Vagina (tissue), 2 donors: ENCODE results near the gene LHFPL3. TPM values are rescaled to one million over a fixed set of nuclear protein-coding genes. Genes with fewer than 3 reads are reported as not detected.

Experiments used
- DNase-seq, 2 donors: peaks; one replicate each; pipeline ENCODE4 v3.0.0-alpha.2; 2017; ENCODE audit errors: extremely low spot score in 2 of 2
- H3K27ac ChIP-seq: fragments of 200-600 bp; sonication (generic); one replicate; pipeline ENCODE4 v1.5.1; 2019
- H3K27me3 ChIP-seq: fragments of 200-600 bp; sonication (generic); one replicate; pipeline ENCODE4 v1.5.1; 2019
- H3K36me3 ChIP-seq, 2 donors: fragments of 200-600 bp; sonication (generic); one replicate each; pipeline ENCODE4 v1.5.1; 2017 to 2019
- H3K4me1 ChIP-seq: fragments of 200-600 bp; sonication (generic); one replicate; pipeline ENCODE4 v1.5.1; 2019
- H3K4me3 ChIP-seq, 2 donors: fragments of 200-600 bp; sonication (generic); 1 replicate in 1 of 2; 2 replicates in 1 of 2; pipeline ENCODE4 v1.5.1; 2016 to 2019
- H3K9me3 ChIP-seq: fragments of 200-600 bp; sonication (generic); one replicate; pipeline ENCODE4 v1.5.1; 2019
- POLR2A ChIP-seq, 2 donors: fragments of 450-650 bp; IDR thresholded peaks; one replicate each; pipeline ENCODE4 v1.6.1; 2017; ENCODE audit warnings: antibody characterized with exemption in 2 of 2, mild to moderate bottlenecking in 2 of 2, moderate library complexity in 2 of 2
- POLR2AphosphoS5 ChIP-seq, 2 donors: sonication (generic); formaldehyde crosslinking; IDR thresholded peaks; one replicate each; pipeline ENCODE4 v1.9.0; 2017; ENCODE audit warnings: antibody characterized with exemption in 2 of 2, mild to moderate bottlenecking in 2 of 2, low read depth in 1 of 2; ENCODE audit not compliant: insufficient read depth in 1 of 2
- intact Hi-C: fragments of 100-400 bp; cut with DNase I; formaldehyde crosslinking; loops from one replicate; pipeline ENCODE4 v1.15.1; 2023
- total RNA-seq: library from RNA; depleted of rRNA; stranded (reverse); fragments of >200 nt; gene quantifications from one replicate; pipeline ENCODE4 v1.2.3, GENCODE V29; 2016
- TF ChIP-seq, protein P1 (sequence below), 3 experiments: fragments of 450-650 bp in 2 of 3; fragments of 200-600 bp in 1 of 3; sonication (generic) in 1 of 3; IDR thresholded peaks; one replicate each; pipeline ENCODE4 v1.5.1; 2017 to 2019; ENCODE audit warnings: antibody characterized with exemption in 3 of 3, mild to moderate bottlenecking in 2 of 3, moderate library complexity in 2 of 3

Gene LHFPL3
- total RNA-seq, 1 donor from 2014 or later = not detected

DNA sequence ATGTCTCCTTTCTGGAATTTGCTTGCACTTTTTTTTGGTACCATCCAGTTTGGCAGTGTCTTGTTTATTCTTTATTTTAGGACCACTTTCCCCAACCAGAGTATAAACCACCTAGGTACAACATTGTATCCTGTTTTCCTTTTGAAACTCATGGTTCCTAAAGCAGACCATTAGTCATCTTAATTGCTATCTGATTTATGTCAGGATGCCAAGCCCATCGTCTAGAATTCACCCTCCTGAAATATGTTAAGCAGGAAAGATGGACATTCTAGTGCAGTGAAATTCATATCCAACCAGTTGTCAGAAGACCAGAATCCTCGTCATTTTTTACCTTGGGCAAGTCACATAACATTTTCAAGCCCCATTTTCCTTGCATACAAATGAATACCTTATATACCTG lies 462.0 kb downstream of the LHFPL3 start:
- Histone ChIP-seq H3K27me3 (no peaks in the 10 kb centered on the region), H3K4me1 (no peaks in the 10 kb centered on the region), H3K27ac (no peak overlapping the region), H3K9me3 (no peaks in the 10 kb centered on the region), H3K4me3 (no peak overlapping the region), H3K36me3 (no peaks in the 10 kb centered on the region)
- no peak for DNase-seq
- TF ChIP-seq, protein P1, sequence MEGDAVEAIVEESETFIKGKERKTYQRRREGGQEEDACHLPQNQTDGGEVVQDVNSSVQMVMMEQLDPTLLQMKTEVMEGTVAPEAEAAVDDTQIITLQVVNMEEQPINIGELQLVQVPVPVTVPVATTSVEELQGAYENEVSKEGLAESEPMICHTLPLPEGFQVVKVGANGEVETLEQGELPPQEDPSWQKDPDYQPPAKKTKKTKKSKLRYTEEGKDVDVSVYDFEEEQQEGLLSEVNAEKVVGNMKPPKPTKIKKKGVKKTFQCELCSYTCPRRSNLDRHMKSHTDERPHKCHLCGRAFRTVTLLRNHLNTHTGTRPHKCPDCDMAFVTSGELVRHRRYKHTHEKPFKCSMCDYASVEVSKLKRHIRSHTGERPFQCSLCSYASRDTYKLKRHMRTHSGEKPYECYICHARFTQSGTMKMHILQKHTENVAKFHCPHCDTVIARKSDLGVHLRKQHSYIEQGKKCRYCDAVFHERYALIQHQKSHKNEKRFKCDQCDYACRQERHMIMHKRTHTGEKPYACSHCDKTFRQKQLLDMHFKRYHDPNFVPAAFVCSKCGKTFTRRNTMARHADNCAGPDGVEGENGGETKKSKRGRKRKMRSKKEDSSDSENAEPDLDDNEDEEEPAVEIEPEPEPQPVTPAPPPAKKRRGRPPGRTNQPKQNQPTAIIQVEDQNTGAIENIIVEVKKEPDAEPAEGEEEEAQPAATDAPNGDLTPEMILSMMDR (IDR thresholded peaks at IDR 0.05) = no peak
- TF ChIP-seq POLR2A (IDR thresholded peaks at IDR 0.05) (no peak), POLR2AphosphoS5 (IDR thresholded peaks at IDR 0.05; ENCODE audit: insufficient read depth in 1 of 2, low read depth in 1 of 2) (no peak)
- intact Hi-C loops = no loop called here

DNA sequence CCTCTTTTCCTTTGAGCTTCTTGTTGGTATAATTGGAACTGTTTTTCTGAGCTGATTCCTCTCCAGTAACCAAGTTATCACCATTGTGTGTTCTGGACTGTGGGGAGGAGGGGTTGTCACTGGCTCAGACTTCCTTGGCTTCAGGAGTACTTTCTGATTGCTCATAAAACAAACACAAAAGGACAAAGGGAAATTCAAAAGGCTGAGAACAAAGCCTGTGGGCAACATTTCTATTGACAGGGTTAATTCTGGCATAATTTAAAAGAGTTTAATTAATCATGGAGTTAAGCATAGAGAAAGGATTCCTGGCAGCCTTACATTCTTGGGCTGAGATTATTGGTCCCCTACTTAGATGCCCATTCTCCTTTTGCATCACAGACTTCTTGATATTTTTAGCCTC lies 462.7 kb downstream of the LHFPL3 start:
- Histone ChIP-seq H3K4me3 (no peak overlapping the region), H3K4me1 (no peaks in the 10 kb centered on the region), H3K27me3 (no peaks in the 10 kb centered on the region), H3K27ac (no peak overlapping the region), H3K9me3 (no peaks in the 10 kb centered on the region), H3K36me3 (no peaks in the 10 kb centered on the region)
- TF ChIP-seq POLR2AphosphoS5 (IDR thresholded peaks at IDR 0.05; ENCODE audit: insufficient read depth in 1 of 2, low read depth in 1 of 2) = no peak
- intact Hi-C loops = no loop called here
- no peak for DNase-seq

DNA sequence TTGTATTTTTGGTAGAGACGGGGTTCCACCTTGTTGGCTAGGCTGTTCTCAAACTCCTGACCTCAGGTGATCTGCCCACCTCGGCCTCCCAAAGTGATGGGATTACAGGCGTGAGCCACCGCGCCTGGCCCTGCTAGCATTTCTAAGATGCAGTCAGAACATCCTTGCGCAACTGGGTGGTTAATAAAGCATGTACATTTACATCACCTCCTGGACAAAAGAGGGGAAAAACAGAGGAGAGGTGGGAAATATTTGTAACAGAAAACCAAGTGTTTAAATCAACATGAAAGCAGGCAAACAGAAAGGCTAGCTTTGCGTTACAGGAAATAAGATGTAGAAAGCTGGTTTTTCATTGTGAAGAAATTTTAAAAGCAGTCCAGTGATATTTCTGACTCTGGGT lies 464.7 kb downstream of the LHFPL3 start:
- H3K9me3 ChIP-seq = no peaks in the 10 kb centered on the region
- intact Hi-C loops = no loop called here
- DNase-seq = no peak
- H3K4me3 ChIP-seq = no peak overlapping the region
- H3K36me3 ChIP-seq = no peaks in the 10 kb centered on the region
- TF ChIP-seq, protein P1 (IDR thresholded peaks at IDR 0.05) = no peak
- TF ChIP-seq POLR2AphosphoS5 (IDR thresholded peaks at IDR 0.05; ENCODE audit: insufficient read depth in 1 of 2, low read depth in 1 of 2) (no peak), POLR2A (IDR thresholded peaks at IDR 0.05) (no peak)
- no peak overlapping the region for H3K27ac ChIP-seq
- H3K4me1 ChIP-seq = no peaks in the 10 kb centered on the region
- no peaks in the 10 kb centered on the region for H3K27me3 ChIP-seq

DNA sequence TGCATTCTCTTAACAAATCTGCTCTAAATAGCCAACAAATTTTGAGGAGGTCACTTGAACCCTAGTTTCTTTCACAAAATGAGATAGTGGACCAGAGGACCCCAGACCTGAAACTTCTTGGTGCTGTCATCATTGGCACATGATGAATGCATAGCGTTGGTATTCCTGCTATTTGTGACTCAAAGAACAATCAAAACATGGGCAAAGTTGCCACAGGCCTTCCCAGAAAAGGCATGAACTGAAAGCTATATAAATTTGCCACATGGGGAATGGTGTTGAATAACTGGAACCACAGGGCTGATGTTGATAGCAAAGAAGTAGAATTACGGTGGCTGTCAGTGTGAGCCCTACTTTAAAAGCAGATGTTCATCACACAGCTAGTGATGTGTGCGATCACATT lies 465.8 kb downstream of the LHFPL3 start:
- intact Hi-C loops = no loop called here

DNA sequence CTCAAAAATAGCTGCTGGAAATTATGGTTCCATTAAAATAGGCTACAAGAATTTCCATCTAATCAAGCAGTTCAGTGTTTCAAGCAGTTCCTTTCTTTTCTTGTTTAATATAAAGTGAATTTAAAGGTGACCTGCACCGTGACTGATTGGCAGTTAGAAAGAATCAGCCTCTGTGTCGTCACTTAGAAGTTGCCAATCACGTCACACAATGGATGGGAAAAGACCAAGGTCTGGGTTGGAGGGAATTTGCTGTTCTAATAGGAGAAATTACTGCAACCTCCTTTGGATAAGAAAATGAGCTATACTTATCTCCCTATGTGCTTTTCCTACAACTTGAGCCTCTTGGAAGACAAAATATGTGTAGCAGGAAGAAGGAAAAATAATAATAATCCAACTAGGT lies 466.2 kb downstream of the LHFPL3 start:
- no peaks in the 10 kb centered on the region for H3K9me3 ChIP-seq
- no peaks in the 10 kb centered on the region for H3K36me3 ChIP-seq
- no peak for DNase-seq
- H3K4me1 ChIP-seq = no peaks in the 10 kb centered on the region
- intact Hi-C loops = no loop called here
- H3K27ac ChIP-seq = no peak overlapping the region
- TF ChIP-seq POLR2AphosphoS5 (IDR thresholded peaks at IDR 0.05; ENCODE audit: insufficient read depth in 1 of 2, low read depth in 1 of 2) = no peak
- TF ChIP-seq POLR2A (IDR thresholded peaks at IDR 0.05) = no peak
- H3K27me3 ChIP-seq = no peaks in the 10 kb centered on the region
- H3K4me3 ChIP-seq = no peak overlapping the region

More for the DNA sequence above, 465.8 kb downstream of the LHFPL3 start:
- Histone ChIP-seq H3K27me3 (no peaks in the 10 kb centered on the region), H3K27ac (no peak overlapping the region), H3K36me3 (no peaks in the 10 kb centered on the region), H3K9me3 (no peaks in the 10 kb centered on the region), H3K4me3 (no peak overlapping the region), H3K4me1 (no peaks in the 10 kb centered on the region)
- DNase-seq = no peak
- TF ChIP-seq POLR2AphosphoS5 (IDR thresholded peaks at IDR 0.05; ENCODE audit: insufficient read depth in 1 of 2, low read depth in 1 of 2) = no peak
- TF ChIP-seq POLR2A (IDR thresholded peaks at IDR 0.05) = no peak
- TF ChIP-seq, protein P1 (IDR thresholded peaks at IDR 0.05) = no peak

DNA sequence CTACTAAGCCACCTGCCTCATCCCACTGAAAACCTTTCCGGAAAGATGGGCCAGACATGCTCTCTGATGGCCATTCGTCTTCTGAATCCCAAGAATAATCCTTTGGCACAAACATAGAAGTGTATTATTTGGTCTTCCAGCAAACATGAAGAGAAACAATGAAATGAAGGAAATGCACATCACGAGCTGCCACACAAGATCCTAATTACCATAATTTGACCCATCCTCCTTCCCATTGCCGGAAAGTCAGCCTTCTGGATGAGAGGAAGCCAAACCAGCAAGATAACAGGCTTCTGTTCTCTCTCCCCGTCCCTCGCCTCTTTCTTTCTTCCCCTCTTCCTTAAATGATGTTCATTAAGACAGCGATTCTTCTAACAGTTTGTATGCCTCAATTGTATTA lies 466.7 kb downstream of the LHFPL3 start:
- DNase-seq = no peak
- intact Hi-C loops = no loop called here
- Histone ChIP-seq H3K27ac (no peak overlapping the region), H3K9me3 (no peaks in the 10 kb centered on the region), H3K27me3 (no peaks in the 10 kb centered on the region), H3K4me1 (no peaks in the 10 kb centered on the region), H3K36me3 (no peaks in the 10 kb centered on the region), H3K4me3 (no peak overlapping the region)
- TF ChIP-seq POLR2AphosphoS5 (IDR thresholded peaks at IDR 0.05; ENCODE audit: insufficient read depth in 1 of 2, low read depth in 1 of 2) = no peak
